K562 (cell line): Measurements from ENCODE around the gene PTGER3. TPM values are rescaled to one million over a fixed set of nuclear protein-coding genes. Genes with fewer than 3 reads are reported as not detected.

Source experiments
- CBX1 ChIP-seq: sonication (generic); IDR thresholded peaks from 2 replicates; pipeline ENCODE4 v1.6.1; 2016; ENCODE audit warnings: antibody characterized with exemption, low read depth, mild to moderate bottlenecking
- FIP1L1 ChIP-seq: fragments of 200-400 bp; formaldehyde crosslinking; IDR thresholded peaks from 2 replicates; pipeline ENCODE4 v1.6.1; 2018; ENCODE audit warnings: mild to moderate bottlenecking, low read depth, low read length; ENCODE audit not compliant: poor library complexity, severe bottlenecking
- FOXA1 ChIP-seq: fragments of 450-650 bp; IDR thresholded peaks from 2 replicates; pipeline ENCODE4 v1.6.1; 2016; ENCODE audit warnings: mild to moderate bottlenecking, borderline replicate concordance
- FOXM1 ChIP-seq, 2 experiments: fragments of 450-650 bp in 1 of 2; sonication (generic) in 1 of 2; formaldehyde crosslinking in 1 of 2; IDR thresholded peaks; 2 replicates each; pipeline versions ENCODE4 v1.6.1 to v1.9.0; 2017 to 2022; ENCODE audit warnings: low read depth in 2 of 2, mild to moderate bottlenecking in 2 of 2, missing genetic modification reagents in 1 of 2, moderate library complexity in 1 of 2
- HMGN3 ChIP-seq: IDR thresholded peaks from 2 replicates; pipeline ENCODE4 v1.6.1; 2011; ENCODE audit warnings: borderline replicate concordance, low read depth, mild to moderate bottlenecking, mixed read lengths, low read length; ENCODE audit not compliant: insufficient read length; ENCODE audit errors: extremely low read depth
- MCM5 ChIP-seq: fragments of 450-650 bp; IDR thresholded peaks from 2 replicates; pipeline ENCODE4 v1.6.1; 2016; ENCODE audit warnings: low read depth
- MEIS2 ChIP-seq: fragments of 450-650 bp; IDR thresholded peaks from 2 replicates; pipeline ENCODE4 v1.6.1; 2014; ENCODE audit warnings: mild to moderate bottlenecking; ENCODE audit not compliant: partially characterized antibody
- MTA3 ChIP-seq: fragments of 450-650 bp; formaldehyde crosslinking; IDR thresholded peaks from 2 replicates; pipeline ENCODE4 v1.6.1; 2017; ENCODE audit warnings: mild to moderate bottlenecking, borderline replicate concordance
- NRF1 ChIP-seq, 2 experiments: fragments of 450-650 bp; IDR thresholded peaks in 1 of 2; conservative IDR thresholded peaks in 1 of 2; 2 replicates each; pipeline ENCODE4 v1.6.1; 2014; ENCODE audit warnings: mild to moderate bottlenecking in 2 of 2
- POLR2AphosphoS5 ChIP-seq: IDR thresholded peaks from 2 replicates; pipeline ENCODE4 v1.6.1; 2011; ENCODE audit warnings: mild to moderate bottlenecking, low read depth, low read length, moderate library complexity; ENCODE audit not compliant: control insufficient read depth, insufficient read depth
- SMC3 ChIP-seq: conservative IDR thresholded peaks from 2 replicates; pipeline ENCODE4 v1.6.1; 2011; ENCODE audit warnings: low read depth, low read length, improper control_type of control experiment; ENCODE audit not compliant: insufficient read depth
- YY1 ChIP-seq, 3 experiments: IDR thresholded peaks; 2 replicates each; pipeline ENCODE4 v1.6.1; 2011; ENCODE audit warnings: low read length in 2 of 3, mild to moderate bottlenecking in 2 of 3, moderate library complexity in 2 of 3, borderline replicate concordance in 1 of 3, control low read depth in 1 of 3, low read depth in 1 of 3; ENCODE audit not compliant: insufficient read depth in 3 of 3, insufficient replicate concordance in 2 of 3, control insufficient read depth in 1 of 3, insufficient read length in 1 of 3; ENCODE audit errors: extremely low read depth in 1 of 3
- ZNF766 ChIP-seq: fragments of 200-800 bp; sonication (Bioruptor generic); conservative IDR thresholded peaks from 2 replicates; pipeline ENCODE4 v1.6.1; 2016; ENCODE audit warnings: missing genetic modification characterization, missing compliant biosample characterization
- polyA plus RNA-seq, 8 experiments: library from polyadenylated mRNA; depleted of rRNA in 4 of 8; stranded (reverse) in 5 of 8; unstranded in 3 of 8; fragments of >200 nt; fragmentation: Nextera tagmentation in 2 of 8; fragmentation: Illumina TruSeq in 1 of 8; extraction: Ambion mirVana in 2 of 8; extraction: Trizol in 1 of 8; gene quantifications; 2 replicates each; pipeline versions ENCODE4 v1.2.1 to v1.2.3, GENCODE V29; 2011 to 2014; ENCODE audit warnings: inconsistent platforms in 1 of 8, missing spikeins in 1 of 8
- total RNA-seq, 7 experiments: library from RNA; depleted of rRNA in 6 of 7; stranded (reverse); fragments of >200 nt in 6 of 7; fragmentation: Illumina TruSeq in 2 of 7; extraction: Trizol in 2 of 7; gene quantifications; 2 replicates each; pipeline versions ENCODE4 v1.2.1 to v1.2.3, GENCODE V29; 2011 to 2021; ENCODE audit warnings: low replicate concordance in 1 of 7
- TF ChIP-seq, protein P1 (sequence below): fragments of 250-450 bp; sonication (Bioruptor Pico); IDR thresholded peaks from 2 replicates; pipeline ENCODE4 v1.5.0; 2021; ENCODE audit warnings: mild to moderate bottlenecking, borderline replicate concordance
- TF ChIP-seq, protein P2 (sequence below): sonication (generic); formaldehyde crosslinking; IDR thresholded peaks from 2 replicates; pipeline ENCODE4 v1.8.0; 2022; ENCODE audit warnings: mild to moderate bottlenecking, missing genetic modification reagents
- TF ChIP-seq, protein P3 (sequence below): fragments of 250-450 bp; sonication (Bioruptor Pico); IDR thresholded peaks from 2 replicates; pipeline ENCODE4 v1.8.0; 2021; ENCODE audit warnings: borderline replicate concordance, mild to moderate bottlenecking, moderate library complexity; ENCODE audit not compliant: poor library complexity, severe bottlenecking
- TF ChIP-seq, protein P4 (sequence below): fragments of 250-450 bp; sonication (Bioruptor Pico); IDR thresholded peaks from 2 replicates; pipeline ENCODE4 v1.8.0; 2022; ENCODE audit warnings: moderate library complexity, mild to moderate bottlenecking, inconsistent platforms

Gene PTGER3
- total and polyA plus RNA-seq, 9 of the 15 experiments (the other 6 are each of a cell fraction or from before 2014, with no cell fraction given): 3.8 to 28.5 (median 14.2) TPM

DNA sequence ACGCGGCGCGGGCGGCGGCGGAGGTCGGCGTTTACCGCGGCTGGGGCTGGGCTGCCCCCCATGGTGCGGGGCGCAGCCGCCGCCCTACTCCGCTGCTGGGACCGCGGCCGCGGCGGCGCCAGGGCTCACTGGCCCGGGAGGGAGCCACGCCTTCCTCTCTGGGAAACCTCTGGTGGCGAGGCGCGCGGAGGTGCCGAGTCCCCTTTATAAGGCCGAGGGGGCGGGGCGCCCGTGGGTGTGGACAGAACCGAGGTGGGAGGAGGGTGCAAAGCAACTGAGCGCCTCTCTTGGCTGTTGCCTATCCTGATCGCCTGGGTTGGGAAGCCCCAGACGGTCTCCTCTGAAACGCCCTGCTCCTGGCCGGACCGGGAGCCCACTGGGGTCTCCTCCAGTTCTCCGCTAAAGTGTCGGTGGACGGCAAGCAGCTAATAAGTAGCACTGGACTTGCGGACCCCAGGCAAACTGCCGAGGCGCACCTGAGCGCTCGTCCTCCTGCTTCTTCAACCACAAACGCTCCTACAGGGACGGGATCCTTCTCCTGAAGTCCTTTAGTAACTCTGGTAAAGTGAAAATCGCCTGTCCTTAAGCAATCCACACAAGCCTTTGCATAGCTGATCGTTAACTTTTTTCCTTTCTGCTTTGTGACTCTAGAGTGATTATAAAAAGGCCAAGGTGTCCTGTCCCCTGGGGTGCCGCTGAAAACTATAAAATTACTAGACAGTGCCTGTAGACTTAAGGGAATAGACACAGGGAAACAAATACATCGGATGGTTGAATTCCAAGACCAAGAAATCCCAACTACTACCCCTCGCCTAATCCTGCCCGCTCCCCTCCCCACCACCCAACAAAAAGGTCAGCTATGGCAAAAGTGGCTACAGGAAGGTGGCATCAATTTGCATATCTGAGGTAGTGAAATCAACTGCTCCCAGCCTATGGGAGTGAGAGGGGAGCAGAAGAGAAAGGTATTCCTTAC, at the start of gene PTGER3 (continued):
- TF ChIP-seq MTA3 (peak; percentile 98), FOXM1 (IDR thresholded peaks at IDR 0.05; ENCODE audit: low read depth) (no peak), FOXM1 (CRISPR knock-in tag; IDR thresholded peaks at IDR 0.05; ENCODE audit: low read depth) (0 out of 2 replicates have a peak, but pooled peaks have one; percentile 23), MCM5 (no peak), FOXA1 (no peak), FIP1L1 (peak; percentile 36), ZNF766 (CRISPR knock-in tag) (peak; percentile 65; the same call in 1 of the 2 replicates), NRF1 (conservative IDR thresholded peaks at IDR 0.05 in 1 of 2, IDR thresholded peaks at IDR 0.05 in 1 of 2) (peak; percentile 48 to 57; a peak in 2 of 4 replicates), SMC3 (0 out of 2 replicates have a peak, but pooled peaks have one; percentile 12), CBX1 (peak; percentile 90), YY1 (IDR thresholded peaks at IDR 0.05; ENCODE audit: borderline replicate concordance in 1 of 3, control insufficient read depth in 1 of 3, extremely low read depth in 1 of 3, insufficient read depth in 3 of 3, insufficient read length in 1 of 3, insufficient replicate concordance in 2 of 3, low read depth in 1 of 3, low read length in 2 of 3) (peak in 1 of 3 experiments; percentile 63), HMGN3 (peak; percentile 59), MEIS2 (peak; percentile 24), POLR2AphosphoS5 (peak; percentile 73)
- TF ChIP-seq, protein P1, sequence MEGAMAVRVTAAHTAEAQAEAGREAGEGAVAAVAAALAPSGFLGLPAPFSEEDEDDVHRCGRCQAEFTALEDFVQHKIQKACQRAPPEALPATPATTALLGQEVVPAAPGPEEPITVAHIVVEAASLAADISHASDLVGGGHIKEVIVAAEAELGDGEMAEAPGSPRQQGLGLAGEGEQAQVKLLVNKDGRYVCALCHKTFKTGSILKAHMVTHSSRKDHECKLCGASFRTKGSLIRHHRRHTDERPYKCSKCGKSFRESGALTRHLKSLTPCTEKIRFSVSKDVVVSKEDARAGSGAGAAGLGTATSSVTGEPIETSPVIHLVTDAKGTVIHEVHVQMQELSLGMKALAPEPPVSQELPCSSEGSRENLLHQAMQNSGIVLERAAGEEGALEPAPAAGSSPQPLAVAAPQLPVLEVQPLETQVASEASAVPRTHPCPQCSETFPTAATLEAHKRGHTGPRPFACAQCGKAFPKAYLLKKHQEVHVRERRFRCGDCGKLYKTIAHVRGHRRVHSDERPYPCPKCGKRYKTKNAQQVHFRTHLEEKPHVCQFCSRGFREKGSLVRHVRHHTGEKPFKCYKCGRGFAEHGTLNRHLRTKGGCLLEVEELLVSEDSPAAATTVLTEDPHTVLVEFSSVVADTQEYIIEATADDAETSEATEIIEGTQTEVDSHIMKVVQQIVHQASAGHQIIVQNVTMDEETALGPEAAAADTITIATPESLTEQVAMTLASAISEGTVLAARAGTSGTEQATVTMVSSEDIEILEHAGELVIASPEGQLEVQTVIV (CRISPR knock-in tag): no peak
- TF ChIP-seq, protein P2, sequence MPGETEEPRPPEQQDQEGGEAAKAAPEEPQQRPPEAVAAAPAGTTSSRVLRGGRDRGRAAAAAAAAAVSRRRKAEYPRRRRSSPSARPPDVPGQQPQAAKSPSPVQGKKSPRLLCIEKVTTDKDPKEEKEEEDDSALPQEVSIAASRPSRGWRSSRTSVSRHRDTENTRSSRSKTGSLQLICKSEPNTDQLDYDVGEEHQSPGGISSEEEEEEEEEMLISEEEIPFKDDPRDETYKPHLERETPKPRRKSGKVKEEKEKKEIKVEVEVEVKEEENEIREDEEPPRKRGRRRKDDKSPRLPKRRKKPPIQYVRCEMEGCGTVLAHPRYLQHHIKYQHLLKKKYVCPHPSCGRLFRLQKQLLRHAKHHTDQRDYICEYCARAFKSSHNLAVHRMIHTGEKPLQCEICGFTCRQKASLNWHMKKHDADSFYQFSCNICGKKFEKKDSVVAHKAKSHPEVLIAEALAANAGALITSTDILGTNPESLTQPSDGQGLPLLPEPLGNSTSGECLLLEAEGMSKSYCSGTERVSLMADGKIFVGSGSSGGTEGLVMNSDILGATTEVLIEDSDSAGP: no peak
- TF ChIP-seq, protein P3, sequence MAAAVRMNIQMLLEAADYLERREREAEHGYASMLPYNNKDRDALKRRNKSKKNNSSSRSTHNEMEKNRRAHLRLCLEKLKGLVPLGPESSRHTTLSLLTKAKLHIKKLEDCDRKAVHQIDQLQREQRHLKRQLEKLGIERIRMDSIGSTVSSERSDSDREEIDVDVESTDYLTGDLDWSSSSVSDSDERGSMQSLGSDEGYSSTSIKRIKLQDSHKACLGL (CRISPR knock-in tag): no peak
- TF ChIP-seq, protein P4, sequence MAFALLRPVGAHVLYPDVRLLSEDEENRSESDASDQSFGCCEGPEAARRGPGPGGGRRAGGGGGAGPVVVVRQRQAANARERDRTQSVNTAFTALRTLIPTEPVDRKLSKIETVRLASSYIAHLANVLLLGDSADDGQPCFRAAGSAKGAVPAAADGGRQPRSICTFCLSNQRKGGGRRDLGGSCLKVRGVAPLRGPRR (CRISPR knock-in tag): no peak
